HCT116 (cell line): ENCODE results near the gene GALNT15. TPM values are rescaled to one million over a fixed set of nuclear protein-coding genes. Genes with fewer than 3 reads are reported as not detected.

Source experiments
- ATAC-seq: fragments of 200-7000 bp; cut with Tn5 transposase; 2 replicates; pipeline ENCODE4 v1.9.1; 2020; ENCODE audit warnings: mild to moderate bottlenecking, moderate library complexity
- BruUV-seq: library from RNA; stranded (reverse); fragments of 400-500 nt; replicated peaks from 2 replicates; lab custom pipeline; 2021; lab: Mats Ljungman, UMichigan
- CTCF ChIA-PET: fragments of 300-600 bp; sonication (Branson Sonifier 250); formaldehyde crosslinking; loops from one replicate; lab custom pipeline; 2021; ENCODE audit warnings: antibody characterized with exemption; lab: Charles Lee
- POLR2A ChIA-PET: fragments of 300-600, 350-600 bp; sonication (Branson Sonifier 250); formaldehyde crosslinking; loops from one replicate; lab custom pipeline; 2021; ENCODE audit warnings: antibody characterized with exemption; lab: Charles Lee
- RAD21 ChIA-PET, 2 experiments: fragments of 300-600 bp; sonication (Branson Sonifier 250); formaldehyde crosslinking; loops; one replicate each; lab custom pipeline; 2023; ENCODE audit warnings: low total read pairs in 2 of 2; ENCODE audit not compliant: uncharacterized antibody in 2 of 2, unreplicated experiment in 2 of 2, low non-redundant PET in 1 of 2; lab: Charles Lee
- DNase-seq: peaks from one replicate; pipeline ENCODE4 v3.0.0-alpha.2; 2010; ENCODE audit warnings: low read depth, low spot score
- H2AFZ ChIP-seq: fragments of 200-600 bp; shearing (Covaris generic), sonication (generic); 2 replicates; pipeline ENCODE4 v1.6.1; 2017; ENCODE audit warnings: low read depth, mixed run types, mixed read lengths, antibody characterized with exemption, low read length; ENCODE audit not compliant: poor library complexity, severe bottlenecking
- H3K27ac ChIP-seq: 2 replicates; pipeline ENCODE4 v1.5.1; 2012; ENCODE audit warnings: low read depth, low read length
- H3K27me3 ChIP-seq: fragments of 200-600 bp; sonication (generic); 2 replicates; pipeline ENCODE4 v1.6.1; 2016; ENCODE audit warnings: mixed run types, low read length, mixed read lengths; ENCODE audit not compliant: insufficient read depth
- H3K36me3 ChIP-seq, 2 experiments: fragments of 200-500 bp in 1 of 2; fragments of 200-600 bp in 1 of 2; sonication (Bioruptor generic) in 1 of 2; sonication (generic) in 1 of 2; 2 replicates each; pipeline versions ENCODE4 v1.5.1 to v1.6.1; 2014 to 2016; ENCODE audit warnings: low read length in 2 of 2, inconsistent platforms in 1 of 2, mixed read lengths in 1 of 2, mixed run types in 1 of 2; ENCODE audit not compliant: insufficient read depth in 2 of 2, control insufficient read depth in 1 of 2
- H3K4me1 ChIP-seq, 2 experiments: fragments of 200-600 bp in 1 of 2; sonication (generic) in 1 of 2; 2 replicates each; pipeline versions ENCODE4 v1.5.1 to v1.6.1; 2012 to 2017; ENCODE audit warnings: low read length in 2 of 2, inconsistent platforms in 1 of 2, mild to moderate bottlenecking in 1 of 2, mixed read lengths in 1 of 2, mixed run types in 1 of 2, moderate library complexity in 1 of 2; ENCODE audit not compliant: insufficient read depth in 2 of 2, control insufficient read depth in 1 of 2
- H3K4me2 ChIP-seq: fragments of 200-600 bp; sonication (generic); 2 replicates; pipeline ENCODE4 v1.6.1; 2017; ENCODE audit warnings: mixed run types, low read length, mixed read lengths
- H3K4me3 ChIP-seq, 2 experiments: fragments of 200-600 bp in 1 of 2; sonication (generic) in 1 of 2; replicated peaks in 1 of 2; 2 replicates each; pipeline ENCODE4 v1.5.1; 2011 to 2016; ENCODE audit warnings: low read length in 2 of 2, control low read depth in 1 of 2, low read depth in 1 of 2, mild to moderate bottlenecking in 1 of 2, mixed read lengths in 1 of 2, mixed run types in 1 of 2
- H3K79me2 ChIP-seq: fragments of 200-600 bp; sonication (generic); 2 replicates; pipeline ENCODE4 v1.6.1; 2017; ENCODE audit warnings: mild to moderate bottlenecking, mixed run types, low read length, moderate library complexity, mixed read lengths; ENCODE audit not compliant: insufficient read depth
- H3K9ac ChIP-seq: fragments of 200-600 bp; sonication (generic); 2 replicates; pipeline ENCODE4 v1.6.1; 2016; ENCODE audit warnings: low read length, mixed read lengths
- H3K9me2 ChIP-seq: fragments of 200-600 bp; sonication (generic), shearing (Covaris generic); 2 replicates; pipeline ENCODE4 v1.6.1; 2017; ENCODE audit warnings: mixed run types, mild to moderate bottlenecking, moderate library complexity; ENCODE audit not compliant: insufficient read depth
- H3K9me3 ChIP-seq, 2 experiments: fragments of 200-500 bp in 1 of 2; fragments of 200-600 bp in 1 of 2; sonication (Bioruptor generic) in 1 of 2; sonication (generic) in 1 of 2; 2 replicates each; pipeline ENCODE4 v1.6.1; 2014 to 2017; ENCODE audit warnings: low read length in 2 of 2, mixed read lengths in 2 of 2, inconsistent platforms in 1 of 2, low read depth in 1 of 2, mild to moderate bottlenecking in 1 of 2, mixed run types in 1 of 2, moderate library complexity in 1 of 2; ENCODE audit not compliant: control insufficient read depth in 1 of 2, insufficient read depth in 1 of 2
- H4K20me1 ChIP-seq: fragments of 200-600 bp; sonication (generic), shearing (Covaris generic); 2 replicates; pipeline ENCODE4 v1.6.1; 2017; ENCODE audit warnings: mixed run types, mild to moderate bottlenecking, moderate library complexity; ENCODE audit not compliant: insufficient read depth
- ATF3 ChIP-seq: IDR thresholded peaks from 2 replicates; pipeline ENCODE4 v1.6.1; 2012
- CBX3 ChIP-seq: IDR thresholded peaks from 2 replicates; pipeline ENCODE4 v1.6.1; 2012; ENCODE audit warnings: low read depth
- EGR1 ChIP-seq: IDR thresholded peaks from 2 replicates; pipeline ENCODE4 v1.6.1; 2012; ENCODE audit warnings: low read depth
- EZH2 ChIP-seq: fragments of 200-600 bp; sonication (generic); IDR thresholded peaks from 2 replicates; pipeline ENCODE4 v1.6.1; 2017; ENCODE audit warnings: antibody characterized with exemption, mixed run types
- EZH2phosphoT487 ChIP-seq: fragments of 200-600 bp; IDR thresholded peaks from 2 replicates; pipeline ENCODE4 v1.6.1; 2018; ENCODE audit warnings: antibody characterized with exemption, borderline replicate concordance
- MAX ChIP-seq: IDR thresholded peaks from 2 replicates; pipeline ENCODE4 v1.6.1; 2012
- POLR2A ChIP-seq: IDR thresholded peaks from 2 replicates; pipeline ENCODE4 v1.7.0; 2011; ENCODE audit warnings: borderline replicate concordance; ENCODE audit not compliant: insufficient read depth, insufficient read length; ENCODE audit errors: extremely low read depth
- POLR2AphosphoS5 ChIP-seq: IDR thresholded peaks from 2 replicates; pipeline ENCODE4 v1.6.1; 2011; ENCODE audit warnings: mild to moderate bottlenecking, low read depth, low read length, moderate library complexity
- RAD21 ChIP-seq: IDR thresholded peaks from 2 replicates; pipeline ENCODE4 v1.6.1; 2012; ENCODE audit warnings: low read depth, mild to moderate bottlenecking
- SIN3A ChIP-seq: IDR thresholded peaks from 2 replicates; pipeline ENCODE4 v1.6.1; 2012; ENCODE audit warnings: low read depth
- SP1 ChIP-seq: IDR thresholded peaks from 2 replicates; pipeline ENCODE4 v1.6.1; 2012; ENCODE audit warnings: low read depth
- SRF ChIP-seq: IDR thresholded peaks from 2 replicates; pipeline ENCODE4 v1.6.1; 2012; ENCODE audit warnings: low read depth
- TCF7L2 ChIP-seq: IDR thresholded peaks from 2 replicates; pipeline ENCODE4 v1.7.0; 2011; ENCODE audit warnings: borderline replicate concordance, inconsistent platforms; ENCODE audit not compliant: insufficient read depth, insufficient read length; ENCODE audit errors: extremely low read depth
- YY1 ChIP-seq: IDR thresholded peaks from 2 replicates; pipeline ENCODE4 v1.6.1; 2011; ENCODE audit warnings: low read length, low read depth, moderate library complexity, mild to moderate bottlenecking; ENCODE audit not compliant: insufficient replicate concordance; ENCODE audit errors: extremely low read depth
- ZBTB33 ChIP-seq: IDR thresholded peaks from 2 replicates; pipeline ENCODE4 v1.6.1; 2011; ENCODE audit warnings: mild to moderate bottlenecking, low read length, moderate library complexity; ENCODE audit not compliant: insufficient replicate concordance; ENCODE audit errors: extremely low read depth
- ZNF274 ChIP-seq: fragments of 200-500 bp; sonication (Bioruptor generic); IDR thresholded peaks from 2 replicates; pipeline ENCODE4 v1.6.1; 2014; ENCODE audit warnings: mild to moderate bottlenecking, low read depth, low read length, inconsistent platforms
- intact Hi-C: fragments of 100-400 bp; cut with micrococcal nuclease; formaldehyde crosslinking; loops from 2 replicates; pipeline ENCODE4 v1.10.0; 2022
- total RNA-seq: library from RNA; stranded (reverse); gene quantifications from one replicate; pipeline ENCODE4 v1.2.1, GENCODE V29; 2021; ENCODE audit not compliant: unreplicated experiment

Gene GALNT15
- total RNA-seq, 1 experiment from 2014 or later = 0.05 TPM

- intact Hi-C loops = no loop called here
- no TSS peak for BruUV-seq
Observed at GRCh38 chr3:16216373-16216935, 42.0 kb downstream of the GALNT15 start.

GRCh38 chr3:16219777-16220176 is 45.3 kb downstream of the GALNT15 start:
- Histone ChIP-seq H3K79me2 (no peaks in the 10 kb centered on the region), H4K20me1 (no peaks in the 10 kb centered on the region), H3K4me2 (no peak overlapping the region), H3K27me3 (no peaks in the 10 kb centered on the region), H3K9me2 (no peaks in the 10 kb centered on the region), H3K36me3 (no peaks in the 10 kb centered on the region), H3K27ac (no peak overlapping the region), H3K9me3 (no peaks in the 10 kb centered on the region), H3K9ac (no peak overlapping the region), H2AFZ (no peak overlapping the region), H3K4me1 (no peaks in the 10 kb centered on the region), H3K4me3 (no peak overlapping the region)
- BruUV-seq = no TSS peak
- RAD21 ChIA-PET = no interaction called here
- no peak for ATAC-seq
- no peak for DNase-seq
- CTCF ChIA-PET = no interaction called here
- intact Hi-C loops = no loop called here
- POLR2A ChIA-PET = no interaction called here
- TF ChIP-seq YY1 (no peak), ZNF274 (no peak), SIN3A (no peak), POLR2AphosphoS5 (no peak), ZBTB33 (no peak), ATF3 (no peak), POLR2A (no peak), EZH2 (no peak), SP1 (no peak), MAX (no peak), EGR1 (no peak), TCF7L2 (no peak), EZH2phosphoT487 (no peak), CBX3 (no peak), SRF (no peak)

More at GRCh38 chr3:16216373-16216935, 42.0 kb downstream of the GALNT15 start:
- H3K4me3 ChIP-seq = no peak overlapping the region
- ChIA-PET RAD21 (no interaction called here), POLR2A (no interaction called here), CTCF (no interaction called here)
- no peaks in the 10 kb centered on the region for H4K20me1 ChIP-seq
- ATAC-seq (no peak), DNase-seq (no peak)
- no peaks in the 10 kb centered on the region for H3K9me3 ChIP-seq
- no peaks in the 10 kb centered on the region for H3K9me2 ChIP-seq
- H3K4me2 ChIP-seq = no peak overlapping the region
- no peaks in the 10 kb centered on the region for H3K36me3 ChIP-seq
- no peaks in the 10 kb centered on the region for H3K27me3 ChIP-seq
- H3K27ac ChIP-seq = no peak overlapping the region
- no peaks in the 10 kb centered on the region for H3K79me2 ChIP-seq
- H3K9ac ChIP-seq = no peak overlapping the region
- TF ChIP-seq ATF3 (no peak), TCF7L2 (no peak), RAD21 (no peak), SIN3A (no peak), CBX3 (no peak), EZH2 (no peak)
- H2AFZ ChIP-seq = no peak overlapping the region
- no peaks in the 10 kb centered on the region for H3K4me1 ChIP-seq
